ENCODE measurements around the gene KDM7A.
A peak's percentile ranks its signal among the peaks of the same experiment; 100 is the strongest.
"Not testable (repeated sequence)": the region's sequence is repeated elsewhere in the genome, so short reads cannot be mapped to it uniquely, and the experiment has no call there.

Gene KDM7A

GRCh38 chr7:140156460-140157080, 20.2 kb downstream of the KDM7A start:
- no peak for DNase-seq

DNA sequence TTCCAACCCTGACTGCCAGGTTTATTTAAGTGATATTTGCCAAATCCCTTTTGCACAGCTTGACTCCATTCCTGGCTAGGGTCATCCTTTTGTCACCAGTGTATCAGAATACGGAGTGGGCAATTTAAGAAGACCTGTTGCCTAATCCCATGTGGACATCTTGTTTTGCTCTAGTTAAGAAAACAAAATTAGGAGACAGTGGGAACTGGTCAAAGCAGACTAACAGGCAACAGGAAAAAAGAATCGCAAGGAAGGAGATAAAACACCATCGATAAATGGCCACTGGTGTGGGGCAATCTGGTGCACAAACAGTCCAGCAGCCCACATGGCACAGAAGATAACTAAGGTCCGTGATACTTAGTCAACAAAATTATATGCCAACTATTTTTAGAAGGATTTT, 21.4 kb downstream of the KDM7A start:
- DNase-seq = no peak

DNA sequence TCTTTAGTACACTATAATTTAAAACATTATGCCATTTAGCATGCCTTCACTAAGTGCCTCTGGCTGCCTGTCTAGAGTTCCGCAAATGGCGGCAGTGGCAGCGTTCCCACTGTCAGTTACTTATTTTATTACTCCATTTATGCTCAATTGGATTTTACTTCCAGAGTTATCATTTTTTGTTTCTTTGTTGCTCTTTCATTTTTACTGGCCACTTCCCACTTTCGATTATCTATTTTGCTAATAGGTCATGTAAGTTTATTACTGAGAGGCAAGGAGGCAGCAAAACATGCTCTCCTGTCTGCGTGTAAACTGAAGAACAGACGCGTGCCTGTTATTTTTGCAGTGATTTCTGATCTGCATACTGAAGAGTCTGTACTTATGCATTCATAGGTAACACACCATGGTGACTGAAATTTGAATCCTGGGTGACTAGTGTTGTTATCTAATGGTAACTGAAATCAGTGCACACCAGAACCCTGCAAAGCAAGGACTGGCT, 23.1 kb downstream of the KDM7A start:
- no peak for DNase-seq

GRCh38 chr7:140146574-140146973, 30.2 kb downstream of the KDM7A start:
- no peak for DNase-seq

DNA sequence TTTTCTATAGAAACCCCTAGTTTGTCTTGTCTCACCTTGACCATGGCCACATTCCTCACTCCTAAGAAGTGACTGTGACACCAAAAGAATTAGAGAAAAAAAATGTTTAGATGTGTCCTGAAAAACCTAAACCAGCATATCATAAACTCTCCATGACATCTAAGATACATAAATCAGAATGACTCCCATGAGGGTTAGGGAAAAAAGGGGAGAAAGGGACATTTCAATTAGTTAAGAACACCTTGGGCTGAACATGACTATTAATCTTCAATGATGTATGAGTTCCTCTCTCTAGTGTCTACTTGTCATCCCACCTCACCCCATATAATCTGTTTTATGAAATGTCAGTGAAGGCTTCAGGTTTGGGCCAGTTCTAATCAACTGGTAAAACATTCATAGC, 31.1 kb downstream of the KDM7A start:
- DNase-seq = no peak

DNA sequence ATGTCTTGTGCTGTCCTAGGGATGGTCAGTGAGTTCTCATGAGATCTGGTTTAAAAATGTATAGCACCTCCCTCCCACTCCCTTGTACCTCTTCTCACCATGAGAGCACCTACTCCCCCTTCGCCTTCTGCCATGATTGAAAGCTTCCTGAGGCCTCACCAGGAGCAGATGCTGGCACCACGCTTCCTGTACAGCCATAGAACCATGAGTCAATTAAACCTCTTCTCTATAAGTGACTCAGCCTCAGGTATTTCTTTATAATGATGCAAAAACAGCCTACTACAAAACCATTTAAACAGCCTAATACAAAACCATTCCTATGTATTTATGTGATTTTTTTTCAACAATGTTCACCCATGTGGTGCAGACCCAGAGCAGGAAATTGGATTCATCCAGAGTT, 32.0 kb downstream of the KDM7A start:
- no peak for DNase-seq

- DNase-seq = no peak
Measured at GRCh38 chr7:140143997-140144396, 32.8 kb downstream of the KDM7A start.

- DNase-seq = no peak
Measured at GRCh38 chr7:140142031-140142430, 34.8 kb downstream of the KDM7A start.

GRCh38 chr7:140141256-140141655, 35.5 kb downstream of the KDM7A start:
- DNase-seq = no peak

DNA sequence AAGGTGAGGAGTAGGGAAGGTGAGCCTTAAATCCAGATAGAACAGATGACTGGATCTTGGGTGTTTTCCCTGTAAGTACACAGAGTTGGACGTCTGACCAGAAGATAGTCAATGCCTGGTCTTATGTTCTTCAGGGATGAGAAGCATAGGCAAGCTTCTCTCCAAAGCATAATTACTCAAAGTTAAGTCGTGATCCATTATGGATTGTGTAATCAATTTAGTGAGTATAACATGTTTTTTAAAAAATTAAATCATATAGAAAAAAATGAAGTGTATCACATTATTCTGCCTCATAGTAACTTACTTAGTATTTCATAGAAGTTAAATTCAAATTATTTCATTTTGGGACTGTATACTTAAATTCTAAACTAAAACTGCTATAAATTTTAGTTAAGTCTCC, 39.7 kb downstream of the KDM7A start:
- no peak for DNase-seq

DNA sequence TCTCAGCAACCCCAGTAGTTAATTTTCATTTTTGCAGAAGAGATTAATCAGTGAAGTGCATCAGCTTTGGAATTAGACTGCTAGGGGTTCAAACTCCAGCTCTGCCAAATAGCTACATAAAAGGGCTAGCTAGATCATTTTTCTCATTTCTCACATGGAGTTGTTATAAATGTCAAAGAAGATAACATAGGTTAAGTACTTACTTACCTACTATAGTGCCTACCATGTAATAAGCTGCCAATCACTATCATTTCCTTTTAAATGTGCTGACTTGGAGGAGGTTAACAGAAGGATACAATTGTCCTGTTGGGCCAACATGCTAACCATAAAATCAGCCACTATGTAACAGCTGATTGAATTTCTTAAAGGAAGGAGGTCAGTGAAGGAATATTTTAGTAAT, 40.7 kb downstream of the KDM7A start:
- no peak for DNase-seq

DNA sequence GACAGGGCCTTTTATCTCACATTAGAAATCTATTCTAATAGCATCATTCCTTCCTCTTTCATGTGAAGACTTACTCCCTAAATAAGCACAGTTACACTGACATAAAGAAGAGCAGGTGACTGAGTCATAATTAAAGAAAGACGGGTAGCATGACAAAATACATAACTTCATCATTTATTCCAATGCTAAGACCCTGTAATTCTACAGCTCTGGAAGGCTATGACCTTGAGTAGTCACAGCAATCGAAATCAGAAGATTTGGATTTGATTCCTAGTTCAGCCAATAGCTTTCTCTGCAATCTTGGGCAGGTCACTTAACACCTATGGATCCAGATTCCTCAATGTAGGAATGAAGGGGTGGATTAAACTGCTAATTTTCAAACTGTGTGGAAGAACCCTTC, 42.7 kb downstream of the KDM7A start:
- DNase-seq = no peak

DNA sequence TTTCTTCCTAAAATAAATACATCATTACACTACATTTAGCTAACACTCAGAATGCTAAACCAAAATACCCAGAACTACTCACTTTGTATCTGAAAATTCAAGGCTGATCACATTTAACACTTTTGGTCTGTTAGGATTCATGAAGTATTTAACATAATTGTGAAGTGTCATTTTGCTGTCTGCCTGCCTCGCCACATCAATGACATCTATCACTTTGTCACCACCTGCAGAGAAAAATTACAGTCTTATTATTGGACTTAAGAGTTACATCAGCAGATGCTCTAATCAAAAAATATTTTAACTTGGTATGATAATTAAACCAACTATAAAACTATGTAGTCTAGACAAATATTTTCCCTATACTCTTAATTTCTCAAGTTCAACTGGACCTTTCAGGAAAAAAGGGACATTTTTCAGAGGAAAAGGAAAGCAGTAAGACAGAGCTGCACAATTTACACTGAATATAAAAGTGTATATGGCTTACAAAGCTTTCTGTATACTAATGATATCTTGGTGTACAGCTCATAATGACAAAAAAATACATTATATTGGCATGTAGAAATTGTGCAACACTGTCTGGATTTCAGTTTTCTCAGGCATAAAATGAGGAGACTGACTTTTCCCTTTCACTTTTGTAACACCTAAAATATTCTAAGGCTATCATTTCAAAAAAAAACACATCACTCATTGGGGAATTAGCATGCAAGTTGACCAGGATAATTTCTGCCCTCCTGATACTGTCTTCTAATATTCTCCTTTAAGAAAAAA, 49.2 kb downstream of the KDM7A start:
- DNase-seq = no peak

GRCh38 chr7:140126435-140127034, 50.2 kb downstream of the KDM7A start:
- no peak for DNase-seq

GRCh38 chr7:140122965-140123364, 53.8 kb downstream of the KDM7A start:
- DNase-seq = no peak

- DNase-seq = no peak
Measured at GRCh38 chr7:140121326-140121725, 55.5 kb downstream of the KDM7A start.

DNA sequence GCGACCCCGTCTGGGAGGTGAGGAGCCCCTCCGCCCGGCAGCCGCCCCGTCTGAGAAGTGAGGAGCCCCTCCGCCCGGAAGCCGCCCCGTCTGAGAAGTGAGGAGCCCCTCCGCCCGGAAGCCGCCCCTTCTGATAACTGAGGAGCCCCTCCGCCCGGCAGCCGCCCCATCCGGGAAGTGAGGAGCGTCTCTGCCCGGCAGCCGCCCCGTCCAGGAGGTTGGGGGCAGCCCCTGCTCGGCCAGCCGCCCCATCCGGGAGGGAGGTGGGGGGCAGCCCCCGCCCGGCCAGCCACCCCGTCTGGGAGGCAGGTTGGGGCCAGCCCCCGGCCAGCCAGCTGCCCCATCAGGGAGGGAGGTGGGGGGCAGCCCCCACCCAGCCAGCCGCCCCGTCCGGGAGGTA, 62.0 kb downstream of the KDM7A start:
- DNase-seq = not testable (repeated sequence)

- DNase-seq = not testable (repeated sequence)
Measured at GRCh38 chr7:140108777-140109176, 68.0 kb downstream of the KDM7A start.

GRCh38 chr7:140096459-140096858, 80.3 kb downstream of the KDM7A start:
- no peak for DNase-seq

DNA sequence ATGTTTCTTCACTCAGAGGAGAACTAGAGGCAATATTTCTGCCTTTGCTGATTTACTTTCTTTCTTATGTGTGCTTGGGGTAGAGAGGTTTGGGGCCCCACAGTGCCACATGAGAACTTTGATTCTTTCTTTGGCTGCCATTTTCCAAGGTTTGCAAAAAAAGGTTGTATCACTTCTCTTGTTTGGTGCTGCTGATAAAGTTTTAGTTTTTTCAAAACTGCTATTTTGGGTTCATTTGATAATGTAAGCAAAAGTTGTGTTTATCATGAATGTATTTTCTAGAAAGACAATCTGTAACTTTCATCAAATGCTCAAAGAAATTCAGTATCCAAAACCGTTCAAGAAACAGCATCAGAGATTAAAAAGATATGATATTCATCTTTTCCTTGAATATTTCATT, 83.4 kb downstream of the KDM7A start:
- DNase-seq = no peak

DNA sequence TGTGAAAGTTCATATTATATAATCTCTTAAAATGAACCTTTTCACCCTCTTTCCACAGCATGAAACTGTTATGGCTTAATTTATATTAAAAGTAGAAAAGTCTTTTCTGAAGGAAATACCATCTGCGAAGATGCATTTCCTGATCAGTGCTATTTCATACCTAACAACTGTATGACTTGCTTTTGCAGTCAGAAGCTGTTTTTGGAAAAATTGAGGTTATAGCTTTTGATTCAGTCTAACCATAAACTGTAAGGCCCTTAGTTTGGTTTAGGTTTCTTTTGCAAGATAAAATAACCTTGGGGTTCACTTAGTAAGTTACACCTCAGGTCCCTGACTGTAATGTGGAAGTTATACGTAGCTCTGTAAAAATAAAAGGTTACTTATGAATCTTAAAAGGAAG, 91.3 kb downstream of the KDM7A start:
- no peak for DNase-seq

GRCh38 chr7:140084972-140085371, 91.8 kb downstream of the KDM7A start:
- peak; percentile 37 for DNase-seq

GRCh38 chr7:140084142-140084655, 92.6 kb downstream of the KDM7A start:
- DNase-seq = no peak

DNA sequence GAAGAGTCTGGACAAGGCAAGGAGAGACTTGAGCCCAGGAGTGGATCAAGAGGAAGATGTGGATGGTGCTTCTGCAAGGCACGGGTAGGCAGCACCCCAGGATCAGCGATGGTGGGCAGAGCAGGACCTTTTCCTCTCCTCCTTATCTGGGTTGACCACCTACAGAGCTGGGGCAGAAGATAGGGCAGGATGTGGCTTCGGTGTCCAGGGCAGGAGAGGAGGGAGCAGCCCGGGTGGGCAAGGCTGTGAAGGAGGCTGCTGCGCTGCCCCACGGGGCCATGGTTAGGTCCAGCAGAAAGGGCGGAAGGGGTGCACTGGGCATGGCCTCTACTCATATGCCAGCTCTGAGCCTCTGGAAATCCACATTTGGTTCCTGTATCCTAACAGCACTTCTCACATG, 94.0 kb downstream of the KDM7A start:
- no peak for DNase-seq
